ENCODE results near the gene NXNL2.

DNA sequence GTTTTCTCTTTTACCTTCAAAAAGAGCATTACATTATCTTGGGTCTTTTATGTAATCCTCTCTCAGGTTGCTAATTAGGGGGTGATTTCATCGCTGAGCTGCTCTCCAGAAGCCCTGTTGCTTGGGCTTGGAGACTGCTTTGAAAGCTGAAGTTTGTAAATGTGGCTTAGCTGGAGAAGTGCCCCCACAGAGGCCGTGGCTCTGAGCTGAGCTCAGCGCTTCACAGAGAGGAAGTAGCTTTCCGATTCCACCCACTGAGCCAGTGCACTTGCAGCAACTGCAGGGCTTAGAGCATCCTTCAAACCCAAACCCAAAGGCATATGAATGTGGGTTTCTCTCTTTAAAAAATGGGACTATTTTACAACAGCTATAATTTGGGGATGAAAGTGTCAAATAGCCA is 13.7 kb upstream of the NXNL2 start:
- TF ChIP-seq, protein P1, sequence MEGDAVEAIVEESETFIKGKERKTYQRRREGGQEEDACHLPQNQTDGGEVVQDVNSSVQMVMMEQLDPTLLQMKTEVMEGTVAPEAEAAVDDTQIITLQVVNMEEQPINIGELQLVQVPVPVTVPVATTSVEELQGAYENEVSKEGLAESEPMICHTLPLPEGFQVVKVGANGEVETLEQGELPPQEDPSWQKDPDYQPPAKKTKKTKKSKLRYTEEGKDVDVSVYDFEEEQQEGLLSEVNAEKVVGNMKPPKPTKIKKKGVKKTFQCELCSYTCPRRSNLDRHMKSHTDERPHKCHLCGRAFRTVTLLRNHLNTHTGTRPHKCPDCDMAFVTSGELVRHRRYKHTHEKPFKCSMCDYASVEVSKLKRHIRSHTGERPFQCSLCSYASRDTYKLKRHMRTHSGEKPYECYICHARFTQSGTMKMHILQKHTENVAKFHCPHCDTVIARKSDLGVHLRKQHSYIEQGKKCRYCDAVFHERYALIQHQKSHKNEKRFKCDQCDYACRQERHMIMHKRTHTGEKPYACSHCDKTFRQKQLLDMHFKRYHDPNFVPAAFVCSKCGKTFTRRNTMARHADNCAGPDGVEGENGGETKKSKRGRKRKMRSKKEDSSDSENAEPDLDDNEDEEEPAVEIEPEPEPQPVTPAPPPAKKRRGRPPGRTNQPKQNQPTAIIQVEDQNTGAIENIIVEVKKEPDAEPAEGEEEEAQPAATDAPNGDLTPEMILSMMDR (conservative IDR thresholded peaks at IDR 0.05; ENCODE audit: low read depth in 2 of 2): no peak
- no peak for TF ChIP-seq EZH2phosphoT487 (IDR thresholded peaks at IDR 0.05; ENCODE audit: unreplicated experiment)
- TF ChIP-seq REST (IDR thresholded peaks at IDR 0.05; ENCODE audit: unreplicated experiment): no peak
- no peak for TF ChIP-seq POLR2AphosphoS5 (IDR thresholded peaks at IDR 0.05; ENCODE audit: low read depth)
- TF ChIP-seq CREB1 (CRISPR knock-in tag; IDR thresholded peaks at IDR 0.05; ENCODE audit: low read depth): no peak
- TF ChIP-seq EZH2 (IDR thresholded peaks at IDR 0.05; ENCODE audit: low read depth, unreplicated experiment): no peak
- no peak for TF ChIP-seq JUNB (IDR thresholded peaks at IDR 0.05; ENCODE audit: unreplicated experiment)
